ENCODE data around the gene TBC1D3I. TPM values are rescaled to one million over a fixed set of nuclear protein-coding genes. Genes with fewer than 3 reads are reported as not detected.
"Not testable (repeated sequence)": the region's sequence is repeated elsewhere in the genome, so short reads cannot be mapped to it uniquely, and the experiment has no call there.

Gene TBC1D3I
- total RNA-seq (2012; rRNA removed) (not detected in 2 replicates), polyA plus RNA-seq (2012; rRNA removed) (0.07 TPM in 1 of 2 replicates, not detected in the other), Bru-seq, nascent RNA (not detected), BruChase-seq, experiment 1, labeled RNA remaining after a 6-hour chase (not detected), BruChase-seq, experiment 2, labeled RNA remaining after a 2-hour chase (not detected)
- polyA plus RNA-seq (2012; cell fraction: cytosol; rRNA removed), result not detected in 2 replicates
- polyA plus RNA-seq (2012; cell fraction: nucleus; rRNA removed; ENCODE audit: low replicate concordance), result 0.49 and 1.0 TPM in 2 replicates
- long read RNA-seq, result 0 reads

DNA sequence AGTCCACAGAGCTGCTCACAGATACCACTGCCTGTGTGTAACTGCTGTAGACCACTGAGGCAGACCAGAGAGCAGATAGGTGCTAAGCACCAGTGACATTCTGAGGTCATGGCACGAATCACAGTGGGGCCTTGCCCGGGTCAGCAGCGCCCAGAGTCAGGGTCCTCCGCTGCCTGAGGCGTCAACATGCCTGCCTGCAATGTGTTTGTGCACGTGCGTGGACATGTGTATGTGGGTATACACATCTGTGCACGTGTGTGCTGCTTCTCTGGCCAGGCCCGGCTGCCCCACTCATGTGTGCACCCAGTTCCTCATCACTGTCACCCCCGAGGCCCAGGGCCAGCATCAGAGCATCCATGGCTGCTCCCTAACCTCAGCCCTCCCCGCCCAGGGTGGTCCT is at the start of gene TBC1D3I:
Gene TBC1D3I (minus strand): TSS at position 101 of the 400 bp plus-strand sequence. CDS start 1,585 bp downstream, outside the sequence.
- H3K14ac ChIP-seq (replicated peaks; ENCODE audit: low read depth, low read length); H2AK9ac ChIP-seq (replicated peaks; ENCODE audit: low read depth, low read length, poor library complexity); H2BK20ac ChIP-seq (ENCODE audit: low read depth, low read length); H3K4me3 ChIP-seq (ENCODE audit: insufficient read depth, low read depth, low read length); H3K4me1 ChIP-seq (ENCODE audit: control insufficient read depth, insufficient read depth, low read length); H3K27ac ChIP-seq (ENCODE audit: insufficient read depth, low read length); H2BK120ac ChIP-seq (ENCODE audit: low read depth, low read length); H3K4ac ChIP-seq (ENCODE audit: low read depth, low read length); H3K9me3 ChIP-seq (ENCODE audit: control insufficient read depth, insufficient read depth, low read length); H3K23ac ChIP-seq (ENCODE audit: low read depth, low read length); intact Hi-C loops (cut with micrococcal nuclease); dilution Hi-C loops (cut with HindIII; ENCODE audit: low sequenced_read_pairs, unreplicated experiment); CTCF ChIA-PET; H3K9me1 ChIP-seq (ENCODE audit: insufficient read depth, low read length); H2BK5ac ChIP-seq (ENCODE audit: low read depth, low read length, poor library complexity, severe bottlenecking); H3K27me3 ChIP-seq (ENCODE audit: control insufficient read depth, insufficient read depth, low read length); H4K91ac ChIP-seq (ENCODE audit: insufficient read depth, low read depth, low read length); H2BK15ac ChIP-seq (ENCODE audit: low read depth, low read length); ATAC-seq (ENCODE audit: low read depth); H4K8ac ChIP-seq (ENCODE audit: low read depth in 2 of 2, low read length in 2 of 2); H4K20me1 ChIP-seq (ENCODE audit: insufficient read depth, low read length); H2AK5ac ChIP-seq (ENCODE audit: low read depth, low read length); H3K56ac ChIP-seq (ENCODE audit: extremely low read depth, insufficient read depth, low read length); H2AFZ ChIP-seq (replicated peaks; ENCODE audit: low read length, poor library complexity); H3K4me2 ChIP-seq (ENCODE audit: low read depth, low read length); H4K5ac ChIP-seq (ENCODE audit: low read depth, low read length); BruUV-seq (replicated peaks); H3K18ac ChIP-seq (ENCODE audit: low read depth, low read length); in situ Hi-C loops (cut with MboI; ENCODE audit: low sequenced_read_pairs); H3K79me1 ChIP-seq (ENCODE audit: low read depth in 1 of 2, low read length in 2 of 2); H3K9ac ChIP-seq (ENCODE audit: low read depth, low read length); POLR2A ChIA-PET (ENCODE audit: unreplicated experiment); H3K36me3 ChIP-seq (ENCODE audit: control insufficient read depth, insufficient read depth, low read length); DNase-seq: not testable (repeated sequence)
- no CpG with 5 or more reads among the region's 11 CpGs for WGBS, 2 experiments (ENCODE audit: extremely low coverage in 2 of 2, insufficient read length in 1 of 2)

DNA sequence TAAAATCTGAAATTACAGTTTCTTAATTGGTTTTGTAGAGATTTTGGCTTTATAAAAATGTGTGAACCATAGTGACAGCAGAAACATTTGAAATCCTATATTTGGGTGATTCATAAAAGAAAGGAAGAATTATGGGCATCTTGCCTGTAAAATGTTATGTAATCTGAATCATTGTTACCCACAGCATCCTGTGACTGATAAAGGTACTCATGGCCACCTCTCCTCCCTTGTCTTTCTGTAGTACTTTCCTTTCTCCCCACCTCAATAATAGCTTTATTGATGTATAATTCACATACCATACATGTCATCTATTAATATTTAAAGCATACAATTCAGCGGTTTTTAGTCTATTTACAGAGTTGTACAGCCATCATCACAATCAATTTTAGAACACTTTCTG is 30.8 kb upstream of the TBC1D3I start:
- CTCF ChIA-PET; H3K18ac ChIP-seq (ENCODE audit: low read depth, low read length); POLR2A ChIA-PET (ENCODE audit: unreplicated experiment); H2BK5ac ChIP-seq (ENCODE audit: low read depth, low read length, poor library complexity, severe bottlenecking); H4K91ac ChIP-seq (ENCODE audit: insufficient read depth, low read depth, low read length); H3K23ac ChIP-seq (ENCODE audit: low read depth, low read length); intact Hi-C loops (cut with micrococcal nuclease); H3K79me1 ChIP-seq (ENCODE audit: low read depth in 1 of 2, low read length in 2 of 2); BruUV-seq (replicated peaks); H3K4me1 ChIP-seq (ENCODE audit: control insufficient read depth, insufficient read depth, low read length); ATAC-seq (ENCODE audit: low read depth); H4K8ac ChIP-seq (ENCODE audit: low read depth in 2 of 2, low read length in 2 of 2); H3K27ac ChIP-seq (ENCODE audit: insufficient read depth, low read length); H3K4ac ChIP-seq (ENCODE audit: low read depth, low read length); H2BK20ac ChIP-seq (ENCODE audit: low read depth, low read length); H2AFZ ChIP-seq (replicated peaks; ENCODE audit: low read length, poor library complexity); in situ Hi-C loops (cut with MboI; ENCODE audit: low sequenced_read_pairs); dilution Hi-C loops (cut with HindIII; ENCODE audit: low sequenced_read_pairs, unreplicated experiment); H3K9ac ChIP-seq (ENCODE audit: low read depth, low read length); H2AK9ac ChIP-seq (replicated peaks; ENCODE audit: low read depth, low read length, poor library complexity); H3K36me3 ChIP-seq (ENCODE audit: control insufficient read depth, insufficient read depth, low read length); H3K9me3 ChIP-seq (ENCODE audit: control insufficient read depth, insufficient read depth, low read length); H3K27me3 ChIP-seq (ENCODE audit: control insufficient read depth, insufficient read depth, low read length); H4K5ac ChIP-seq (ENCODE audit: low read depth, low read length); H2BK120ac ChIP-seq (ENCODE audit: low read depth, low read length); H3K9me1 ChIP-seq (ENCODE audit: insufficient read depth, low read length); H2AK5ac ChIP-seq (ENCODE audit: low read depth, low read length); H4K20me1 ChIP-seq (ENCODE audit: insufficient read depth, low read length); H3K56ac ChIP-seq (ENCODE audit: extremely low read depth, insufficient read depth, low read length); DNase-seq; H3K4me2 ChIP-seq (ENCODE audit: low read depth, low read length); H3K14ac ChIP-seq (replicated peaks; ENCODE audit: low read depth, low read length); H3K4me3 ChIP-seq (ENCODE audit: insufficient read depth, low read depth, low read length); H2BK15ac ChIP-seq (ENCODE audit: low read depth, low read length): not testable (repeated sequence)
- no CpG with 5 or more reads among the region's 1 CpG for WGBS, 2 experiments (ENCODE audit: extremely low coverage in 2 of 2, insufficient read length in 1 of 2)
